Panc1 (cell line): ENCODE data around the gene HOXD3. TPM values are rescaled to one million over a fixed set of nuclear protein-coding genes. Genes with fewer than 3 reads are reported as not detected.

Source experiments
- ATAC-seq: fragments of 200-7000 bp; cut with Tn5 transposase; 2 replicates; pipeline ENCODE4 v1.9.1; 2020; ENCODE audit warnings: mild to moderate bottlenecking, moderate library complexity
- BruUV-seq: library from RNA; stranded (reverse); fragments of 400-500 nt; replicated peaks from 2 replicates; lab custom pipeline; 2021; lab: Mats Ljungman, UMichigan
- CTCF ChIA-PET: fragments of 300-600 bp; sonication (Branson Sonifier 250); formaldehyde crosslinking; loops from one replicate; lab custom pipeline; 2022; ENCODE audit warnings: antibody characterized with exemption; lab: Charles Lee
- POLR2A ChIA-PET: fragments of 300-600 bp; sonication (Branson Sonifier 250); formaldehyde crosslinking; loops from one replicate; lab custom pipeline; 2022; ENCODE audit warnings: antibody characterized with exemption; lab: Charles Lee
- DNase-seq: peaks from one replicate; pipeline ENCODE4 v3.0.0-alpha.2; 2010; ENCODE audit warnings: low read depth, low spot score
- H3K27ac ChIP-seq: 2 replicates; pipeline ENCODE4 v1.5.1; 2011; ENCODE audit warnings: mild to moderate bottlenecking, low read length, inconsistent platforms
- H3K27me3 ChIP-seq: fragments of 200-500 bp; sonication (Bioruptor generic); 2 replicates; pipeline ENCODE4 v1.6.0; 2014; ENCODE audit warnings: low read length, inconsistent platforms; ENCODE audit not compliant: control insufficient read depth, insufficient read depth
- H3K36me3 ChIP-seq: fragments of 200-500 bp; sonication (Bioruptor generic); 2 replicates; pipeline ENCODE4 v1.5.1; 2014; ENCODE audit warnings: inconsistent platforms, mild to moderate bottlenecking, low read length, moderate library complexity; ENCODE audit not compliant: control insufficient read depth, insufficient read depth
- H3K4me1 ChIP-seq: 2 replicates; pipeline ENCODE4 v1.5.1; 2011; ENCODE audit warnings: inconsistent platforms, mild to moderate bottlenecking, low read length, moderate library complexity; ENCODE audit not compliant: control insufficient read depth, insufficient read depth
- H3K4me3 ChIP-seq, 2 experiments: 2 replicates each; pipeline ENCODE4 v1.5.1; 2011 to 2012; ENCODE audit warnings: low read depth in 2 of 2, low read length in 2 of 2, mild to moderate bottlenecking in 2 of 2, inconsistent platforms in 1 of 2, moderate library complexity in 1 of 2
- H3K9me3 ChIP-seq: fragments of 200-500 bp; sonication (Bioruptor generic); 2 replicates; pipeline ENCODE4 v1.5.1; 2014; ENCODE audit warnings: low read depth, mild to moderate bottlenecking, inconsistent platforms, low read length, moderate library complexity; ENCODE audit not compliant: control insufficient read depth, insufficient read depth
- POLR2AphosphoS5 ChIP-seq: IDR thresholded peaks from 2 replicates; pipeline ENCODE4 v1.6.1; 2012; ENCODE audit warnings: mild to moderate bottlenecking, low read depth, low read length, moderate library complexity
- REST ChIP-seq, 2 experiments: IDR thresholded peaks; 2 replicates each; pipeline ENCODE4 v1.6.1; 2011 to 2012; ENCODE audit warnings: low read depth in 2 of 2, control low read depth in 1 of 2, low read length in 1 of 2, mild to moderate bottlenecking in 1 of 2, moderate library complexity in 1 of 2; ENCODE audit not compliant: insufficient read depth in 1 of 2
- SIN3A ChIP-seq: IDR thresholded peaks from 2 replicates; pipeline ENCODE4 v1.6.1; 2012; ENCODE audit warnings: low read depth, mild to moderate bottlenecking, low read length, moderate library complexity, borderline replicate concordance; ENCODE audit not compliant: insufficient read depth
- TCF7L2 ChIP-seq: IDR thresholded peaks from 2 replicates; pipeline ENCODE4 v1.6.1; 2011; ENCODE audit warnings: mild to moderate bottlenecking, low read depth, low read length, inconsistent platforms
- in situ Hi-C: cut with HindIII; loops from 2 replicates; pipeline ENCODE4 v1.10.0; 2016; ENCODE audit warnings: low sequenced_read_pairs, low pct_unique_long_range_greater_than_20kb
- intact Hi-C: fragments of 100-400 bp; cut with micrococcal nuclease; formaldehyde crosslinking; loops from one replicate; pipeline ENCODE4 v1.10.0; 2022; ENCODE audit not compliant: unreplicated experiment
- total RNA-seq: library from RNA; stranded (reverse); gene quantifications from one replicate; pipeline ENCODE4 v1.2.1, GENCODE V29; 2021; ENCODE audit not compliant: unreplicated experiment
- TF ChIP-seq, protein P1 (sequence below): fragments of 450-650 bp; IDR thresholded peaks from 2 replicates; pipeline ENCODE4 v1.5.1; 2017; ENCODE audit warnings: mild to moderate bottlenecking

HOXD3 gene
- total RNA-seq, 1 experiment from 2014 or later, result 1.8 TPM

GRCh38 chr2:176124947-176125771 is 31.9 kb upstream of the HOXD3 start:
- ATAC-seq (peak; percentile 30; the same call in 1 of the 2 replicates), DNase-seq (no peak)
- Histone ChIP-seq H3K36me3 (no peaks in the 10 kb centered on the region), H3K9me3 (no peaks in the 10 kb centered on the region), H3K4me3 (no peak overlapping the region), H3K4me1 (peaks cover 7% of the 10 kb centered on the region), H3K27ac (no peak overlapping the region), H3K27me3 (no peaks in the 10 kb centered on the region)
- ChIA-PET CTCF (interaction anchor here (0.6 to 1.2 kb wide), 2 partner anchors 246 to 529 kb away, joined by 3 to 4 read pairs; no protein-coding TSS in a partner anchor), POLR2A (no interaction called here)
- in situ Hi-C loops (no loop called here), intact Hi-C loops (loop anchor here (5.0 to 10.0 kb wide), 4 partner anchors 527 to 1037 kb away; no protein-coding TSS in a partner anchor)
- TF ChIP-seq TCF7L2, result no peak
- TF ChIP-seq REST (IDR thresholded peaks at IDR 0.05; ENCODE audit: insufficient read depth in 1 of 2, low read depth in 2 of 2, low read length in 1 of 2), result no peak
- no peak for TF ChIP-seq SIN3A
- TF ChIP-seq, protein P1, sequence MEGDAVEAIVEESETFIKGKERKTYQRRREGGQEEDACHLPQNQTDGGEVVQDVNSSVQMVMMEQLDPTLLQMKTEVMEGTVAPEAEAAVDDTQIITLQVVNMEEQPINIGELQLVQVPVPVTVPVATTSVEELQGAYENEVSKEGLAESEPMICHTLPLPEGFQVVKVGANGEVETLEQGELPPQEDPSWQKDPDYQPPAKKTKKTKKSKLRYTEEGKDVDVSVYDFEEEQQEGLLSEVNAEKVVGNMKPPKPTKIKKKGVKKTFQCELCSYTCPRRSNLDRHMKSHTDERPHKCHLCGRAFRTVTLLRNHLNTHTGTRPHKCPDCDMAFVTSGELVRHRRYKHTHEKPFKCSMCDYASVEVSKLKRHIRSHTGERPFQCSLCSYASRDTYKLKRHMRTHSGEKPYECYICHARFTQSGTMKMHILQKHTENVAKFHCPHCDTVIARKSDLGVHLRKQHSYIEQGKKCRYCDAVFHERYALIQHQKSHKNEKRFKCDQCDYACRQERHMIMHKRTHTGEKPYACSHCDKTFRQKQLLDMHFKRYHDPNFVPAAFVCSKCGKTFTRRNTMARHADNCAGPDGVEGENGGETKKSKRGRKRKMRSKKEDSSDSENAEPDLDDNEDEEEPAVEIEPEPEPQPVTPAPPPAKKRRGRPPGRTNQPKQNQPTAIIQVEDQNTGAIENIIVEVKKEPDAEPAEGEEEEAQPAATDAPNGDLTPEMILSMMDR, result no peak
- TF ChIP-seq POLR2AphosphoS5, result no peak
- BruUV-seq, result no TSS peak

DNA sequence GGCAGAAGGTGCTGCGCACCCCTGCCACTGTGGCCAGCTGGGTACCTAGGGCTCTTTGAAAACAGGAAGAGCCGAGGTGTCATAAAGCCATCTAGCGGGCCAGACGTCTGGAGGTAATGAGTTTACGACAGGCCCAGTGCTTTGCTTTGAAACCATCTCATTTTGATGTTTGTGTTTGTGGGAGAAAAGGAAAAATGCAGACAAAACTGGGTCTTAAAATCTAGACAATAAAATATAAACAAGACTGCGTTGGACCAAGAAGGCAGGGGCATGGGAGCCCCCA is 31.4 kb upstream of the HOXD3 start:
- TF ChIP-seq TCF7L2 (no peak), REST (IDR thresholded peaks at IDR 0.05; ENCODE audit: insufficient read depth in 1 of 2, low read depth in 2 of 2, low read length in 1 of 2) (no peak), SIN3A (no peak)
- TF ChIP-seq, protein P1, result no peak
- Histone ChIP-seq H3K36me3 (no peaks in the 10 kb centered on the region), H3K4me1 (peaks cover 7% of the 10 kb centered on the region), H3K27me3 (no peaks in the 10 kb centered on the region), H3K9me3 (no peaks in the 10 kb centered on the region), H3K27ac (no peak overlapping the region), H3K4me3 (no peak overlapping the region)
- ChIA-PET CTCF (interaction anchor here (1.2 kb wide), 1 partner anchor 528 kb away, joined by 4 read pairs; no protein-coding TSS in a partner anchor), POLR2A (no interaction called here)
- ATAC-seq (no peak), DNase-seq (no peak)
- in situ Hi-C loops (no loop called here), intact Hi-C loops (loop anchor here (2.0 to 10.0 kb wide), 5 partner anchors 513 to 1037 kb away; no protein-coding TSS in a partner anchor)
- no TSS peak for BruUV-seq
